Measurements from ENCODE around the gene TMEM145.

TMEM145 gene

DNA sequence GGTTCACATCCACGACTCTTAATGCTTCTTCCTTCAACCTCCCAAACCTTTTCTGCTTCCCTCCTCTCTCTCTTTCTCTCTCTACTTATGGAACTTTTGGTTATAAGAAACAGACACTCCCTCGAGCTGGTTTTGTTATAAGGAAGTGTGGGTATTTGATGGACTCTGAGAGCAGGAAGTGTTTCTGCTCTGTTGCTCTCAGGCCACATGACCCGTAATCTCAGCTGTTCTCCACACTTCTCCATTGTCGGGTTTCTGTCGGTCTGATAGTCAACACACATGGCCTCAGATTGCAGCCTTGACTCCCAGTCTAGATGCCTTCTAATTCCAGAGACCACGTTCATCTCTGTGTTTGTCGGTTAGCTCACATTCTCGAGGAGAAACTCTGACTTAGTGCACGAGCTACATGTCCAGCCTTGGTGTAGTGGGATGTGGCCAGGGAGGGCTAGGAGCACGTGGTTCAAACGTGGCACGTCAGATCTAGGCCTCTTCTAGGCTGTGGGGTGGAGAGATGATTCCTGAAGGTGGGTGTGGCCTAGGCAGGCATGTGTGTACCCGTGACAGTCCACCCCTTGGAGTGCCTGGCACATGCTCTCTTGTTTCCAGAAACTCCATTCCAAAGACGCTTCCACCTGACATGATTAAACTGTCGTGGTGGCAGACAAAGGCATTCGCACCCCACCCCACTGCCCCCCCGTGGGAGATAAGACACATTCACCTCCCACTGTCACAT is 50.7 kb downstream of the TMEM145 start:
- no peak for TF ChIP-seq TOX (CRISPR knock-in tag; IDR thresholded peaks at IDR 0.05; ENCODE audit: borderline replicate concordance)
- TF ChIP-seq, protein P1, sequence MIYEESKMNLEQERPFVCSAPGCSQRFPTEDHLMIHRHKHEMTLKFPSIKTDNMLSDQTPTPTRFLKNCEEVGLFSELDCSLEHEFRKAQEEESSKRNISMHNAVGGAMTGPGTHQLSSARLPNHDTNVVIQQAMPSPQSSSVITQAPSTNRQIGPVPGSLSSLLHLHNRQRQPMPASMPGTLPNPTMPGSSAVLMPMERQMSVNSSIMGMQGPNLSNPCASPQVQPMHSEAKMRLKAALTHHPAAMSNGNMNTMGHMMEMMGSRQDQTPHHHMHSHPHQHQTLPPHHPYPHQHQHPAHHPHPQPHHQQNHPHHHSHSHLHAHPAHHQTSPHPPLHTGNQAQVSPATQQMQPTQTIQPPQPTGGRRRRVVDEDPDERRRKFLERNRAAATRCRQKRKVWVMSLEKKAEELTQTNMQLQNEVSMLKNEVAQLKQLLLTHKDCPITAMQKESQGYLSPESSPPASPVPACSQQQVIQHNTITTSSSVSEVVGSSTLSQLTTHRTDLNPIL (CRISPR knock-in tag; IDR thresholded peaks at IDR 0.05; ENCODE audit: low read depth) = no peak
- TF ChIP-seq GLIS3 (CRISPR knock-in tag; IDR thresholded peaks at IDR 0.05) = no peak
- TF ChIP-seq, protein P2, sequence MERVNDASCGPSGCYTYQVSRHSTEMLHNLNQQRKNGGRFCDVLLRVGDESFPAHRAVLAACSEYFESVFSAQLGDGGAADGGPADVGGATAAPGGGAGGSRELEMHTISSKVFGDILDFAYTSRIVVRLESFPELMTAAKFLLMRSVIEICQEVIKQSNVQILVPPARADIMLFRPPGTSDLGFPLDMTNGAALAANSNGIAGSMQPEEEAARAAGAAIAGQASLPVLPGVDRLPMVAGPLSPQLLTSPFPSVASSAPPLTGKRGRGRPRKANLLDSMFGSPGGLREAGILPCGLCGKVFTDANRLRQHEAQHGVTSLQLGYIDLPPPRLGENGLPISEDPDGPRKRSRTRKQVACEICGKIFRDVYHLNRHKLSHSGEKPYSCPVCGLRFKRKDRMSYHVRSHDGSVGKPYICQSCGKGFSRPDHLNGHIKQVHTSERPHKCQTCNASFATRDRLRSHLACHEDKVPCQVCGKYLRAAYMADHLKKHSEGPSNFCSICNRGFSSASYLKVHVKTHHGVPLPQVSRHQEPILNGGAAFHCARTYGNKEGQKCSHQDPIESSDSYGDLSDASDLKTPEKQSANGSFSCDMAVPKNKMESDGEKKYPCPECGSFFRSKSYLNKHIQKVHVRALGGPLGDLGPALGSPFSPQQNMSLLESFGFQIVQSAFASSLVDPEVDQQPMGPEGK (CRISPR knock-in tag; IDR thresholded peaks at IDR 0.05; ENCODE audit: borderline replicate concordance) = no peak
- TF ChIP-seq ZFP3 (CRISPR knock-in tag; IDR thresholded peaks at IDR 0.05) = no peak
- TF ChIP-seq ZNF565 (CRISPR knock-in tag; conservative IDR thresholded peaks at IDR 0.05; ENCODE audit: low read depth) = no peak
- TF ChIP-seq ZC3H10 (CRISPR knock-in tag; IDR thresholded peaks at IDR 0.05) = no peak
- no peak for TF ChIP-seq ZNF8 (CRISPR knock-in tag; IDR thresholded peaks at IDR 0.05)
- TF ChIP-seq OSR1 (CRISPR knock-in tag; IDR thresholded peaks at IDR 0.05) = no peak
- no peak for TF ChIP-seq RARB (CRISPR knock-in tag; IDR thresholded peaks at IDR 0.05)
- TF ChIP-seq TCF4 (CRISPR knock-in tag; IDR thresholded peaks at IDR 0.05; ENCODE audit: borderline replicate concordance) = no peak
- TF ChIP-seq ZNF70 (CRISPR knock-in tag; IDR thresholded peaks at IDR 0.05) = no peak
- TF ChIP-seq BACH2 (CRISPR knock-in tag; IDR thresholded peaks at IDR 0.05; ENCODE audit: borderline replicate concordance) = no peak
- no peak for TF ChIP-seq CSDC2 (CRISPR knock-in tag; IDR thresholded peaks at IDR 0.05)
- ATAC-seq = no peak

DNA sequence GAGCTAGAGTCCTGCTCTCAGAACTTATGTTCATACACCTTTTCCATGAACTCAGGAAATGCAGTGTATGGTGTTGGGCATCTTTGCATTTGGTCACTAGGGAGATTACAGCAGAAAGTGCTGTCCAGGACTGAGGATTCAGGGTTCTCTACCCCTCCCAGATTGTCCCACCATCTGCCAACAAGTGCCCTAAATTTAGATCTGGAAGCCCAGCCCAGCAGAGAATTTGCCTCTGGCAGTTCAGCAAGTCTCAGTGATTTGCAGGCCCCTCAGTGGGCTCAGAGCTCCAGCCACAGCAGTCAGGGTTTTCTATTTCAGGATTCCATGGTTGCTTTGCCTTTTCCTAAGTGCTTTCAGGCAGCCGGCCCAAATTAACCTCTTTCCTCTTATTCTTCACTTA is 53.6 kb downstream of the TMEM145 start:
- TF ChIP-seq, protein P3, sequence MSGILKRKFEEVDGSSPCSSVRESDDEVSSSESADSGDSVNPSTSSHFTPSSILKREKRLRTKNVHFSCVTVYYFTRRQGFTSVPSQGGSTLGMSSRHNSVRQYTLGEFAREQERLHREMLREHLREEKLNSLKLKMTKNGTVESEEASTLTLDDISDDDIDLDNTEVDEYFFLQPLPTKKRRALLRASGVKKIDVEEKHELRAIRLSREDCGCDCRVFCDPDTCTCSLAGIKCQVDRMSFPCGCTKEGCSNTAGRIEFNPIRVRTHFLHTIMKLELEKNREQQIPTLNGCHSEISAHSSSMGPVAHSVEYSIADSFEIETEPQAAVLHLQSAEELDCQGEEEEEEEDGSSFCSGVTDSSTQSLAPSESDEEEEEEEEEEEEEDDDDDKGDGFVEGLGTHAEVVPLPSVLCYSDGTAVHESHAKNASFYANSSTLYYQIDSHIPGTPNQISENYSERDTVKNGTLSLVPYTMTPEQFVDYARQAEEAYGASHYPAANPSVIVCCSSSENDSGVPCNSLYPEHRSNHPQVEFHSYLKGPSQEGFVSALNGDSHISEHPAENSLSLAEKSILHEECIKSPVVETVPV (CRISPR knock-in tag; IDR thresholded peaks at IDR 0.05) = no peak
- no peak for TF ChIP-seq GLIS3 (CRISPR knock-in tag; IDR thresholded peaks at IDR 0.05)
- TF ChIP-seq ARNTL (CRISPR knock-in tag; IDR thresholded peaks at IDR 0.05; ENCODE audit: borderline replicate concordance, low read depth) = no peak
- no peak for TF ChIP-seq RARB (CRISPR knock-in tag; IDR thresholded peaks at IDR 0.05)
- no peak for TF ChIP-seq ZNF8 (CRISPR knock-in tag; IDR thresholded peaks at IDR 0.05)
- TF ChIP-seq OSR1 (CRISPR knock-in tag; IDR thresholded peaks at IDR 0.05) = no peak
- no peak for TF ChIP-seq ZNF565 (CRISPR knock-in tag; conservative IDR thresholded peaks at IDR 0.05; ENCODE audit: low read depth)
- no peak for TF ChIP-seq TCF4 (CRISPR knock-in tag; IDR thresholded peaks at IDR 0.05; ENCODE audit: borderline replicate concordance)
- TF ChIP-seq, protein P4, sequence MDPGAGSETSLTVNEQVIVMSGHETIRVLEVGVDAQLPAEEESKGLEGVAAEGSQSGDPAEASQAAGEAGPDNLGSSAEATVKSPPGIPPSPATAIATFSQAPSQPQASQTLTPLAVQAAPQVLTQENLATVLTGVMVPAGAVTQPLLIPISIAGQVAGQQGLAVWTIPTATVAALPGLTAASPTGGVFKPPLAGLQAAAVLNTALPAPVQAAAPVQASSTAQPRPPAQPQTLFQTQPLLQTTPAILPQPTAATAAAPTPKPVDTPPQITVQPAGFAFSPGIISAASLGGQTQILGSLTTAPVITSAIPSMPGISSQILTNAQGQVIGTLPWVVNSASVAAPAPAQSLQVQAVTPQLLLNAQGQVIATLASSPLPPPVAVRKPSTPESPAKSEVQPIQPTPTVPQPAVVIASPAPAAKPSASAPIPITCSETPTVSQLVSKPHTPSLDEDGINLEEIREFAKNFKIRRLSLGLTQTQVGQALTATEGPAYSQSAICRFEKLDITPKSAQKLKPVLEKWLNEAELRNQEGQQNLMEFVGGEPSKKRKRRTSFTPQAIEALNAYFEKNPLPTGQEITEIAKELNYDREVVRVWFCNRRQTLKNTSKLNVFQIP (CRISPR knock-in tag; IDR thresholded peaks at IDR 0.05; ENCODE audit: borderline replicate concordance, low read depth) = no peak
- TF ChIP-seq, protein P2 (CRISPR knock-in tag; IDR thresholded peaks at IDR 0.05; ENCODE audit: borderline replicate concordance) = no peak
- no peak for TF ChIP-seq ESRRG (CRISPR knock-in tag; IDR thresholded peaks at IDR 0.05)
- TF ChIP-seq SNAI2 (CRISPR knock-in tag; IDR thresholded peaks at IDR 0.05) = no peak
- no peak for TF ChIP-seq PPARA (CRISPR knock-in tag; IDR thresholded peaks at IDR 0.05; ENCODE audit: borderline replicate concordance)
- TF ChIP-seq ISL1 (CRISPR knock-in tag; IDR thresholded peaks at IDR 0.05) = no peak
- ATAC-seq = no peak

DNA sequence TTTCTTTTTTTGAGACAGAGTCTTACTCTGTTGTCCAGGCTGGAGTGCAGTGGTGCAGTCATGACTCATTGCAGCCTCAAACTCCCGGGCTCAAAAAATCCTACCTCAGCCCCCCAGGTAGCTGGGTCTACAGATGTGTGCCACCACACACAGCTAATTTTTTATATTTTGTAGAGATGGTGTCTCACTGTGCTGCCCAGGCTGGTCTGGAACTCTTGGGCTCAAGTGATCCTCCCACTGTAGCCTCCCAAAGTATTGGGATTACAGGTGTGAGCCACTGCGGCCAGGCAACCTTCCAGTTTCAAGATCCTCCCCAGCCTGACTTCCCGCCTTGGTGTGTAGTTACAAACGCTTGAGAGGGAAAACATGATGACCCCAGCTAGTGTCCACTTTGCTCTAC is 54.8 kb downstream of the TMEM145 start:
- no peak for ATAC-seq
- TF ChIP-seq ZNF70 (CRISPR knock-in tag; IDR thresholded peaks at IDR 0.05) = no peak
- TF ChIP-seq ESRRG (CRISPR knock-in tag; IDR thresholded peaks at IDR 0.05) = no peak
- TF ChIP-seq, protein P2 (CRISPR knock-in tag; IDR thresholded peaks at IDR 0.05; ENCODE audit: borderline replicate concordance) = no peak
- no peak for TF ChIP-seq ZFP3 (CRISPR knock-in tag; IDR thresholded peaks at IDR 0.05)
